Stimulated activated CD8-positive, alpha-beta memory T cell treated with anti-CD3 and anti-CD28 coated beads, Interleukin-7, amount 100 ng/mL, for 24 hours (primary cell): ENCODE data around the gene RALY.
"Not testable (repeated sequence)": the region's sequence is repeated elsewhere in the genome, so short reads cannot be mapped to it uniquely, and the experiment has no call there.

Experiments used
- DNase-seq: peaks from one replicate; pipeline ENCODE4 v3.0.0-alpha.2; 2020; ENCODE audit warnings: low read depth

The RALY gene

GRCh38 chr20:34015401-34016335 lies 22.0 kb downstream of the RALY start:
- DNase-seq, result no peak

GRCh38 chr20:34016736-34017135 lies 23.0 kb downstream of the RALY start:
- DNase-seq, result no peak

- no peak for DNase-seq
These were observed 23.9 kb downstream of the RALY start for GRCh38 chr20:34017610-34018009.

- no peak for DNase-seq
These were observed 24.5 kb downstream of the RALY start for GRCh38 chr20:34018166-34018565.

- no peak for DNase-seq
These were observed 28.6 kb downstream of the RALY start for GRCh38 chr20:34022151-34022838.

- DNase-seq, result no peak
These were observed 29.1 kb downstream of the RALY start for GRCh38 chr20:34022839-34023234.

GRCh38 chr20:34023937-34024722 lies 30.4 kb downstream of the RALY start:
- no peak for DNase-seq

- DNase-seq, result no peak
These were observed 31.1 kb downstream of the RALY start for GRCh38 chr20:34024723-34025351.

GRCh38 chr20:34028013-34028412 lies 34.3 kb downstream of the RALY start:
- not testable (repeated sequence) for DNase-seq

- no peak for DNase-seq
These were observed 35.7 kb downstream of the RALY start for GRCh38 chr20:34029415-34029814.

GRCh38 chr20:34030456-34030855 lies 36.7 kb downstream of the RALY start:
- no peak for DNase-seq

GRCh38 chr20:34033903-34034302 lies 40.2 kb downstream of the RALY start:
- DNase-seq, result no peak

- DNase-seq, result no peak
These were observed 43.4 kb downstream of the RALY start for GRCh38 chr20:34037121-34037520.

GRCh38 chr20:34037767-34038166 lies 44.1 kb downstream of the RALY start:
- no peak for DNase-seq

- no peak for DNase-seq
These were observed 46.7 kb downstream of the RALY start for GRCh38 chr20:34040300-34040995.

- DNase-seq, result no peak
These were observed 47.5 kb downstream of the RALY start for GRCh38 chr20:34041226-34041625.

GRCh38 chr20:34042262-34042661 lies 48.6 kb downstream of the RALY start:
- DNase-seq, result no peak

GRCh38 chr20:34043025-34043424 lies 49.3 kb downstream of the RALY start:
- no peak for DNase-seq

- DNase-seq, result no peak
These were observed 51.6 kb downstream of the RALY start for GRCh38 chr20:34045294-34045693.

GRCh38 chr20:34045930-34046725 lies 52.4 kb downstream of the RALY start:
- DNase-seq, result no peak
